GM21367 (cell line): ENCODE results near the gene TBCC.
A peak's percentile ranks its signal among the peaks of the same experiment; 100 is the strongest.
"Not testable (repeated sequence)": the region's sequence is repeated elsewhere in the genome, so short reads cannot be mapped to it uniquely, and the experiment has no call there.

Experiments used
- ATAC-seq: cut with Tn5 transposase; IDR thresholded peaks from one replicate; pipeline ENCODE4 v1.9.1; 2021; ENCODE audit not compliant: unreplicated experiment

Gene TBCC

DNA sequence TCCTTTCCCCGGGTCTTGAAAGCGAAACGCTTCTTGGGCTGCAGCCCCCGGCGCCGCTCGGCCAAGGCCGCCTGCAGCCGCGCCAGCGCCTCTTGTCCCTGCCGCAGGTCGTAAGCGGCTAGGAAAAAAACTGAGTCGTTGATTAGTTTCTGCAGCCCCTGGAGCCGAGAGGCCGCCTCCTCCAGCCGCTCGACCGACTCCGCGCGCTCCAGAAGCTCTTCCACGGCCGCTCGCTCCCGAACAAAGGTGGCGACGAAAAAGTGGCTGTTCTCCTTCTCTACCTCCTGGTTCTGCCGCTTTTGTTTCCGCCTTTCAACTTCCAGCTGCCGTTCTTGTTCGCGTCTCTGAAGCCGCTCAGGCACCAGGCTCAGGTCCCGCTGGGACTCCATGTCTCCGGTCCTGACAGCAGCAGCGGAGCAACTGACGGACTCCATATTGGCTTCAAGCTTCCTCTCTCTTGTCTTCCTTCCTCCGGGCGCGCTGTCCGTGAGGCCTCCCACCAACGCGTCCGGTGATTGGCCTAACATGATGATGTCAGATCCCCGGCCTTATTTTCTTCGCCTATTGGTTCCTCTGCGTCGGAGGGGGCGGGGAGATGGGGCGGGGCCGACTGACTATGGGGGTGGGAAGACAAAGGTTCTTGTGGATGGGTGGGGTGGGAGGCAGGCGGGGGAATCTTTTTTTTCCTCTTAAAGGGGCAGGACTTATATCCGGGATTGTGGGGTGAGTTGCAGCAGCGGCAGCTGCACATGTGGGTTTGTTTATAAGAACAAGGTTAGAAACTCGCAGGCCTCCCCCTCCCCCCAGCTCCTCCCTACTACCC is at the start of gene TBCC:
TBCC (minus strand) TSS at position 464 of the 823 bp plus-strand sequence; CDS start at position 434, 30 bp downstream.
- ATAC-seq = peak; percentile 69

DNA sequence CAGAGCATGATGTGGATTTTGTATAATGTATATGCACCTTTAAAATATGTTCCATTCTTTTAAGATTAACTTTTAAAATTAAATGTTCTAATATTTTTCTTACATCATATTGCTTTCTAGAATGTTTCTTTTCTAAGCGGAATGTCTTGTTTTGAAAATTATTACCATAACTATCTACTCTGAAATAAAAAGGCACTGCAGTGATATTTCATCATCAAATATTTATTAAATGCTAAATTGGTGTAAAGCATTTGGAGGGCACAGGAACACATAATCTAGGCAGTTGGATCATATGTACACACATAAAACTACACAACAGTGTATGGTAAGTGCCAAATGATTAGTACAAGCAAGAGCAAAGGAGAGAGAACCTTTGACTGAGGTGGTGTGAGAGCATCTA is 49.7 kb upstream of the TBCC start:
- ATAC-seq = no peak

DNA sequence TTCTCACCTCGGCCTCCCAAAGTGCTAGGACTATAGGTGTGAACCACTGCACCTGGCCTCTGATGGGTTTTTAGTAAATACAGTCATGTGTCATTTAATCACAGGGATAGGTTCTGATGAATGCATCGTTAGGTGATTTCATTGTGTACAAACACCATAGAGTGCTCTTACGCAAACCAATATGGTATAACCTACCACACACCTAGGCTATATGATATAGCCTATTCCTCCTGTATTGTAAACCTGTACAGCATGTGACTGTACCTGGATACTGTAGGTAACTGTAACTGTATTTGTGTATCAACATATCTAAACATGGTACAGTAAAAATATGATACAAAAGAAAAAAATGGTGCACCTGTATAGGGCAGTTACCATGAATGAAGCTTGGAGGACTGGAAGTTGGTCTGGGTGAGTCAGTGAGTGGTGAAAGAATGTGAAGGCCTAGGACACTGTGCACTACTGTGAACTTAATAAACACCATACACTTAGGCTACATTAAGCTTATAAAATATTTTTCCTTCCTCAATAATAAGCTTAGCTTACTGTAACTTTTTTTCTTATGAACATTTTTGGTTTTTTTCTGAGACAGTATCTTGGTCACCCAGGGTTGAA is 45.9 kb upstream of the TBCC start:
- no peak for ATAC-seq

DNA sequence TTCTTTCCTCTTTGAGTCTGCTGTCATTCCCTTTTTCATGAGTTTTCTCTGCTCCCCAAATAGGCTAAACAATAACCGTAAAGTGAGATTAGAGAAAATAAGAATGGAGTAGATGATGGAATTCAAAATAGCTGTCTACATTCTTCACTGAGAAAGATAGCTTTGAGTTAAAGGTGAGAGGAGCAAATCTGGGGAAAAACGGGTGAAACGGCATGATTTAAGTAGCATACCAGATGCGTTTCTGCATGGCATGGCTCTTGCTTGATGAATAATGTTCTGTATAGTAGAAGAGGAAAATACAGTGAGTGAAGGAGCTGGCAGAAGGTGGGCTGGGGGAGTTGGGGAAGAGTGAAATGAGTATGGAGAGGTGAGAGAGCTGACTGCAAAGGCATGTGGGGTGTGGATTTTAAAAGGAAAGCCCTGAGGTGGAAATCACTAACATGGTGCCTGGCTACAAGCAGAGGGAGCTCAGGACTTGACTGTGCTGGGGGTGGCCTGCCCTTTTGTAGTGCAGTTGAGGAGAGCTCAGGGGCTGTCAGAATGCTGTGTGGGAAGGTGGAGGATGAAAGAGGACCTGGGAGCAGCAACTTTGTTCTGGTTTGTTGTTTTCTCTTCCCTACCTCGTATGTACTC is 44.8 kb upstream of the TBCC start:
- no peak for ATAC-seq

- no peak for ATAC-seq
Measured at GRCh38 chr6:42788671-42789070, 42.8 kb upstream of the TBCC start.

DNA sequence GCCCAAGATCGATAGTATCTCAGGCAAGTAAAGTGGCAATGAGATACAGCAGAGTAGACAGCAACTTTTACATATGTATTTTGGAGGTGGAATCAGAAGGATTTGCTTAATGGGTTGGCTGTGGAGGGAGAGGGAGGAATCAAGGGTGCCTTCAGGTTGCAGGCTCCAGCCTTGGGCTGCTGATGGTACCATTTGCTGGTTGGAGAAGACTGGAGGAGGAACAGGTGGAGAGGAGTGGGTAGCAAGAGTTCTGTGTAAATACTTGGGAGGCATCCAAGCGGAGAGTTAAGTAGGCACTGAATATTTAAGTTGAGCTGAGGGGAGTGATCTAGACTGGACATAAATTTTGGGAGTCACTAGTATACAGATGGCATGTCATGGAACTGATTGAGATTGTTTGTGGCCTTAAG is 41.2 kb upstream of the TBCC start:
- ATAC-seq = no peak

DNA sequence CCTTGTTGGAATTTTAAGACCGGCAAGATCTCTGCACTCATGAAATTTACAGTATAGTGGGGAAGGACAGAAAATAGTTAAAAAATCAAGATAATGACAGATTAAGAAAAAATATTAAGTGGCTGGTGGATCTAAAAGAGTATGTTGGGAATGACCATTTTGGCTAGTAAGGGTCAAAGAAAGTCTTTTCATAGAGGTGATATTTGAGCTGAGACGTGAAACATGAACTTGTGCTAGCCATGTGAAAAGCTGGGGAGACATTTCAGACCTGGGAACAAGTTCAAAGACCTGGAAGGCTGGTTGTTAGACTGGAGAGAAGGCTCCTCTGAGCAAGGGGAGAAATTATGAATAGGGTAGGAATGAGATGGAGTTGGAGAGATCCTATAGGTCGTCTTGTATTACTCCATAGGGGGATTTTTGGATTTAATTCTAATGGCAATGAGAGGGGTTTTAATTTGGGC is 40.7 kb upstream of the TBCC start:
- no peak for ATAC-seq

- no peak for ATAC-seq
Measured at GRCh38 chr6:42784717-42785498, 39.0 kb upstream of the TBCC start.

DNA sequence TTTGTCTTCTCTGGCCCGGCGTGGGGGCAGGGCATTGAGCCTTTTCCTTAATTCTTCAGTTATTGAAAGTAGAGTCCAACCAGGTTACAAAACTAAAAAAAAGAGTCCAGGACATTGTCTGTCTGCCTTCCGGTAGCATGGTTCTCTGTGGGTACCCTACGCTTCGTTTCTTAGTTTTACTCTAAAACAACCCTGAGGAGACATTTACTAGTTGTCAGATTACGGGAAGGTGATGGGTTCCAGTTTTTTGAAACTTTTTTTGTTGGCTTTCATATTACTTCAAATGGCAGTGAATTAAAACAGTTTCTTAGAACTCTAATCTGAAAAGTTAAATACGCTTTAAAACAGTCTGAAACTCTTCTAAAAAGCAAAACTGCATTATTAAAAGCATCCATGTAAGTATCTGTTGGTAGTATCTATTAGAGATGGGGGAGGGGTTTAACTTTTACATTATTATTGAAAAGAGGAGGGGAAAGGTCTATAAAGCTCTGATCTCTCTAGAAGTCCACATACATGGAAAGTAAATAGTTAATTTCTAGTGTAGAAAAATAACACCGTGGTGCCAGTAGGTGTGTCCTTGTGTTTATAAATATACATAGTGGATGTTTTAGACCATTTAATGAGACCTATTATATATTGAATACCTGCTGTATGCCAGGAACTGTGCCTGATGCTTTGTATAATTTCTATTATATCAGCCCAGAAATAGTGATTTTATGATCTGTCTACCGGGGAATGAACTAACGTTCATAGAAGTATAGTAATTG is 38.2 kb upstream of the TBCC start:
- ATAC-seq = no peak

- ATAC-seq = no peak
Measured at GRCh38 chr6:42783177-42783875, 37.4 kb upstream of the TBCC start.

DNA sequence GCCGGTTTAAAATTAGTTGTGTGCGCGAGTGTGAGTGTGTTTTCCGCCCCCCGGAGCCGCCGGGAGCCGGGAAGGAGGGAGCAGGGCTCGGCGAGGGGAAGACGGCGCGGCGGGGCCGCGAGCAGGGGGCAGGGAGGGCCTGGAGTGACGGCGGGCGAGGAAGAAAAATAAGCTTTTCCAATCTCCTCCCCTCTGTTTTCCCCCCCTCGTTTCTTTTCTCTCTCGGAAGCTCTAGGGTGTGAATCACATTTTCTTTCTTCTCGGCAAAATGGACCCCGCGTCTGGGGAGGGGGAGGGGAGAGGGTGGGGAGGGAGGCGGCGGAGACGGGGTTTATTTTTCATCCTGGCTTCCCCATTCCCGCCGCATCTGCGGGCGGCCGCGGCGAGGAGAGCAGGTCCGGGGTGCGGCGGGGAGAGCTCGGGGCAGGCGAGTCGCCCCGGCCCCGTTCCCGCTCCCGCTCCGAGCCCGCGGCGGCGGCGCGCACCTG is 36.8 kb upstream of the TBCC start:
- ATAC-seq = no peak

- no peak for ATAC-seq
Measured at GRCh38 chr6:42781796-42782688, 36.1 kb upstream of the TBCC start, which contains the start of gene BICRAL. Gene BICRAL, plus strand, starts transcription at chr6:42782052. Its CDS starts 39,971 bp downstream, at chr6:42822023.

DNA sequence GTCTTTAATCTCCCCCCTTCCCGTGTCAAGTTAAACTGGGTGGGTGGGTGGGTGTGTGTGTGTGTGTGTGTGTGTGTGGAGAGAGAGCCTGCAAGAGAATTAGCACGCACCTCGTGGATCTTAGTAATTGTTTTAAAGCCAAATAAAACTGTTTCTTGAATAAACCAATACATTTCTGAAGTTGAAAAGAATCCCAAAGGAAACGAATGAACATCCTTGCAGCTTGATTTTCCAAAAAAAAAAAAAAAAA is 35.6 kb upstream of the TBCC start:
- ATAC-seq = no peak

GRCh38 chr6:42779521-42779920 is 33.6 kb upstream of the TBCC start:
- ATAC-seq = no peak

- ATAC-seq = no peak
Measured at GRCh38 chr6:42778122-42778521, 32.2 kb upstream of the TBCC start.

DNA sequence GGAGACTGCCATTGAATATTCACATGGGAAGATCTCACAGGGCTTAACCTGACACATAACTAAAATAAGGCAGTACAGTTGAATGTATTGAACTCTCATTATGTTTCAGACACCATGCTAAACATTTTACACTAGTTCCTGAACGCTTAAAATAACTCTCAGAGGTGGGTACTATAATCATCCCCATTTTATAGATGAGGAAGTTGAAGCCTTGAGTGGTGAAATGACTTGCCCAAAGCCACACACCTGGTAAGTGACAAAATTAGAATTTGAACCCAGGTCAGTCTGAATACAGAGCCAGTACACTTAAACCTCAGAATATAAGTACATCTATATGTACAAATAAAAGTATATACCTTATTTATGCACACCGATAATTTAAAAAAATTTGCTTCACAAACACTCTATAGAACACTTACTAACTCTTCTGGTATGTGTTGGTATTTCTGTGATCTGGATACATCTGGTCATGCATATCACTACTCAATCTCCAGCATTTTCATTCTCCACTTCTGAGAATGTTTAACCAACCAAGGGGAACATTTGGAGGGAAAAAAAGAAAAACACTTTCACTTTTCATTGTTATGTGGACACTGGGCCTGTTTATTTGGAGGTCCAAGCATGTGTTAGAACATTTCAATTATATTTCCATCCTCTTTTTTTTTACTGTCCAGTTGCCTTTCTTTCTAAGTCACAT is 31.4 kb upstream of the TBCC start:
- no peak for ATAC-seq

DNA sequence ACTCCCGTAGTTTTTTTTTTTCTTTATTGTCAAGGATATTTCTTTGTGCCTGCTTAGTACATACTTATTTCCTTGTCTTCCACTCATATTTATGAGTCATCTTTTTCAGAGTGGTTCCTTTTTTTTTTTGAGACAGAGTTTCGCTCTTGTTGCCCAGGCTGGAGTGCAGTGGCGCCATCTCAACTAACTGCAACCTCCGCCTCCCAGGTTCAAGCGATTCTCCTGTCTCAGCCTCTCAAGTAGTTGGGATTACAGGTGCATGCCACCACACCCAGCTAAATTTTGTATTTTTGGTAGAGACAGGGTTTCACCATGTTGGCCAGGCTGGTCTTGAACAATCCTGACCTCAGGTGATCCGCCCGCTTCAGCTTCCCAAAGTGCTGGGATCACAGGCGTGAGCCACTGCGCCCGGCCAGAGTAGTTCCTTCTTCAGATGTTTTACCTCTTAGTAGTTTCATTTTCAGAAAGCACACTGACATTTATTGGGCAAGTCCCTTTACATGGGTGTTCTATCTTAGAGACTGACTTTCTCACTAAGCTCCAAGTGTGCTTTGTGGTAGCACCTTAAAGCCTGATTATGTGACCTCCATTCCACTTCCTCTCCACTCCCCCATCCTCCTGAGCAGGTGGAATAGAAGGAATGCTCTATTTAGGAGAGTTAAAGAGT is 29.1 kb upstream of the TBCC start:
- ATAC-seq = not testable (repeated sequence)

DNA sequence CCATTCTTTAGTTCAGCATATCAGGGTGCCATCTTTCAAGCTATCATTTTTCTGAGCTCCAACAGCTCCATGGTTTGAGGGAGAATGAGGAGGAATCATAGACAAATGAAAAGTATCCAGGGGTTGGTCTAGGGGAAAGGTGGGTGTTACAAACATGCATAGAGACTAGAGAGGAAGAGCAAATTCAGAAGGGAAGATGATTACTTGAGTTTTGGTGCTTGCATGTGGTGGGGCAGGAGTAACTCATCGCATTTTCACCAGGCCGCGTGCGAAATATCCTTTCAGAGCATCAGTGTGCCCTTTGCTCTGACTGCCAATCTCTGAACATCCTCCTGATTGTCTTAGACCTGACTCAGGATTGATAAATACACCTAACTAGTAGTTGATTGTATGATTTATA is 28.3 kb upstream of the TBCC start:
- ATAC-seq = no peak
